Measurements from ENCODE around the gene ELL2. TPM values are rescaled to one million over a fixed set of nuclear protein-coding genes. Genes with fewer than 3 reads are reported as not detected.
"Not testable (repeated sequence)": the region's sequence is repeated elsewhere in the genome, so short reads cannot be mapped to it uniquely, and the experiment has no call there.

Gene ELL2
- total RNA-seq, 4 donors from 2014 or later: 72.2 to 87.6 (median 79.6) TPM

- Histone ChIP-seq H3K4me3 (no peak overlapping the region), H3K4me1 (peaks cover 0 to 10% (median 6%) of the 10 kb centered on the region in 4 donors), H3K27me3 (no peaks in the 10 kb centered on the region), H3K9me3 (no peaks in the 10 kb centered on the region), H3K27ac (peak overlapping the region in 2 of 4 donors; percentile 26 to 58), H3K36me3 (no peaks in the 10 kb centered on the region)
- DNase-seq (ENCODE audit: low spot score in 2 of 2): no peak
- TF ChIP-seq EP300 (IDR thresholded peaks at IDR 0.05) (peak in 1 of 2 donors; percentile 16), POLR2A (IDR thresholded peaks at IDR 0.05) (no peak), CTCF (IDR thresholded peaks at IDR 0.05) (no peak)
- WGBS, 2 donors: 39 to 64% methylated on average over 1 of the region's 1 CpG
These were observed 91.5 kb downstream of the ELL2 start for GRCh38 chr5:95870105-95870672.

GRCh38 chr5:95869173-95869855, 92.3 kb downstream of the ELL2 start:
- not testable (repeated sequence) for H3K27me3 ChIP-seq; H3K4me1 ChIP-seq; H3K4me3 ChIP-seq; H3K9me3 ChIP-seq; DNase-seq (ENCODE audit: low spot score in 2 of 2); H3K27ac ChIP-seq; H3K36me3 ChIP-seq
- TF ChIP-seq EP300 (IDR thresholded peaks at IDR 0.05): peak; percentile 20 to 21
- 54 to 63% methylated on average over 3 of the region's 3 CpGs for WGBS, 2 donors

- DNase-seq (ENCODE audit: low spot score in 2 of 2): no peak
- H3K4me1 ChIP-seq: peaks cover 0 to 10% (median 6%) of the 10 kb centered on the region in 4 donors
- no peak overlapping the region for H3K4me3 ChIP-seq
- H3K36me3 ChIP-seq: no peaks in the 10 kb centered on the region
- H3K27ac ChIP-seq: no peak overlapping the region
- no peak for TF ChIP-seq CTCF (IDR thresholded peaks at IDR 0.05)
- no peak for TF ChIP-seq EP300 (IDR thresholded peaks at IDR 0.05)
- no peak for TF ChIP-seq POLR2A (IDR thresholded peaks at IDR 0.05)
- WGBS, 2 donors: 97% methylated on average over 4 of the region's 4 CpGs
- no peaks in the 10 kb centered on the region for H3K27me3 ChIP-seq
- no peaks in the 10 kb centered on the region for H3K9me3 ChIP-seq
These were observed 93.5 kb downstream of the ELL2 start for GRCh38 chr5:95868136-95868535.

DNA sequence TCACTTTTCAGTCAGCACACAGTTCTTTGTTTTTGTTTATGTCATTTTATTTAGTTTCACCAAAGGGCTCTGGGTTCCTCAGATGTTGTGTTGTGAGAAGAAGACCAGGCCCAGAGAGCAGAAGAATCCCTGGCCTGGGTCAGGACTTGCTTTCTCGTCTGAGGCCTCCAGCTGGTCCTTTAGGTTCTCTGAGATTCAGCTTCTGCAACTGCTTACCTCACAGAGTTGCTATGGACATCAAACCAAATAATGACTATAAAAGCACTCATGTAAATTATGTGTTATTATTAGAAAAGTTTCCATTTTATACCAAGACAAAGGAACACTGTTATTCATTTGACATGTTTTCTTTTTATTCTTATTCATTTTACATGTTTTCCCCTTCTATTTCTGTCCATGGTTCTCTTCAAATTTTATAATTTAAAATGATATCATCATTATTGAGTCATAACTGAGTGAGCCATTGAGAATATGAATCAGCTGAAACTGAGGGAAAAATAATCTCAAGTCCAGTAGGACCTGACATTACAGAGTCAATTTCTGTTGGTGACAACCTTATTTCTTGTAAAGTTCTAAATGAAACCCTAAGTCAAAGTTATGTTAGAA, 95.1 kb downstream of the ELL2 start:
- no peak for DNase-seq (ENCODE audit: low spot score in 2 of 2)
- Histone ChIP-seq H3K4me3 (no peak overlapping the region), H3K27ac (peak overlapping the region in 1 of 4 donors; percentile 26), H3K36me3 (no peaks in the 10 kb centered on the region), H3K4me1 (peaks cover 0 to 19% (median 16%) of the 10 kb centered on the region in 4 donors), H3K27me3 (no peaks in the 10 kb centered on the region), H3K9me3 (no peaks in the 10 kb centered on the region)
- WGBS, 2 donors: 41 to 48% methylated on average over 1 of the region's 1 CpG
- no peak for TF ChIP-seq POLR2A (IDR thresholded peaks at IDR 0.05)
- no peak for TF ChIP-seq CTCF (IDR thresholded peaks at IDR 0.05)
- no peak for TF ChIP-seq EP300 (IDR thresholded peaks at IDR 0.05)

- no peak for DNase-seq (ENCODE audit: low spot score in 2 of 2)
- H3K36me3 ChIP-seq: no peaks in the 10 kb centered on the region
- no peak overlapping the region for H3K4me3 ChIP-seq
- H3K4me1 ChIP-seq: peaks cover 0 to 27% (median 17%) of the 10 kb centered on the region in 4 donors
- 42 to 54% methylated on average over 6 of the region's 6 CpGs for WGBS, 2 donors
- H3K9me3 ChIP-seq: no peaks in the 10 kb centered on the region
- TF ChIP-seq CTCF (IDR thresholded peaks at IDR 0.05) (no peak), POLR2A (IDR thresholded peaks at IDR 0.05) (no peak), EP300 (IDR thresholded peaks at IDR 0.05) (no peak)
- peak overlapping the region in 1 of 4 donors; percentile 21 for H3K27ac ChIP-seq
- no peaks in the 10 kb centered on the region for H3K27me3 ChIP-seq
These were observed 96.6 kb downstream of the ELL2 start for GRCh38 chr5:95864944-95865504.
